HepG2 (cell line): ENCODE measurements around the gene AUTS2. TPM values are rescaled to one million over a fixed set of nuclear protein-coding genes. Genes with fewer than 3 reads are reported as not detected.

ENCODE experiments used
- ATAC-seq: fragments of 200-7000 bp; cut with Tn5 transposase; 3 replicates; pipeline ENCODE4 v1.9.1; 2020; ENCODE audit warnings: mild to moderate bottlenecking, moderate library complexity
- BruUV-seq: library from RNA; stranded (reverse); fragments of 400-500 nt; replicated peaks from 2 replicates; lab custom pipeline; 2021; lab: Mats Ljungman, UMichigan
- CTCF ChIA-PET: fragments of 300-600 bp; formaldehyde crosslinking; extraction: SDS; loops from one replicate; lab custom pipeline; 2021; ENCODE audit warnings: low total read pairs, inconsistent platforms, low intra/inter-chr PET ratio; lab: Yijun Ruan, JAX
- POLR2A ChIA-PET: fragments of 350-600 bp; sonication (Branson Sonifier 250); formaldehyde crosslinking; loops from one replicate; lab custom pipeline; 2020; ENCODE audit warnings: antibody characterized with exemption, inconsistent platforms; lab: Yijun Ruan, JAX
- DNase-seq: peaks from one replicate; pipeline ENCODE4 v3.0.0-alpha.2; 2015; ENCODE audit warnings: low spot score
- FAIRE-seq: peaks from 3 replicates; lab custom pipeline; 2011; peaks lifted over from hg19 to GRCh38; lab: Jason Lieb, UNC
- H2AFZ ChIP-seq: one replicate; pipeline ENCODE4 v1.6.1; 2011; ENCODE audit warnings: low read length, inconsistent platforms
- H3K27ac ChIP-seq: fragments of 300-600 bp; 3 replicates; pipeline ENCODE4 v1.8.0; 2011; ENCODE audit warnings: mixed run types, mild to moderate bottlenecking, mixed read lengths, low read length, inconsistent platforms; ENCODE audit not compliant: insufficient read depth; ENCODE audit errors: extremely low read length
- H3K27me3 ChIP-seq, 2 experiments: fragments of 200-600 bp in 1 of 2; 2 replicates in 1 of 2; 3 replicates in 1 of 2; pipeline versions ENCODE4 v1.6.0 to v1.8.0; 2011; ENCODE audit warnings: low read length in 2 of 2, mild to moderate bottlenecking in 2 of 2, moderate library complexity in 2 of 2, inconsistent platforms in 1 of 2; ENCODE audit not compliant: insufficient read depth in 2 of 2, control insufficient read depth in 1 of 2
- H3K36me3 ChIP-seq, 2 experiments: fragments of 200-600 bp in 1 of 2; replicated peaks in 1 of 2; 2 replicates in 1 of 2; 3 replicates in 1 of 2; pipeline versions ENCODE4 v1.5.1 to v1.8.0; 2011; ENCODE audit warnings: low read length in 2 of 2, inconsistent platforms in 1 of 2; ENCODE audit not compliant: insufficient read depth in 2 of 2, control insufficient read depth in 1 of 2
- H3K4me1 ChIP-seq: 2 replicates; pipeline ENCODE4 v1.5.1; 2012; ENCODE audit warnings: low read length, inconsistent platforms; ENCODE audit not compliant: insufficient read depth
- H3K4me2 ChIP-seq: 2 replicates; pipeline ENCODE4 v1.6.0; 2011; ENCODE audit warnings: low read depth, low read length, inconsistent platforms
- H3K4me3 ChIP-seq, 3 experiments: fragments of 200-600 bp in 1 of 3; sonication (generic), shearing (Covaris generic) in 1 of 3; replicated peaks in 1 of 3; 2 replicates each; pipeline ENCODE4 v1.5.1; 2011 to 2016; ENCODE audit warnings: low read length in 3 of 3, inconsistent platforms in 2 of 3, low read depth in 2 of 3, mild to moderate bottlenecking in 2 of 3, control low read depth in 1 of 3, mixed read lengths in 1 of 3; ENCODE audit not compliant: insufficient read depth in 1 of 3
- H3K79me2 ChIP-seq: one replicate; pipeline ENCODE4 v1.6.1; 2011; ENCODE audit warnings: low read length, inconsistent platforms; ENCODE audit not compliant: insufficient read depth
- H3K9ac ChIP-seq: 2 replicates; pipeline ENCODE4 v1.6.0; 2011; ENCODE audit warnings: mild to moderate bottlenecking, low read depth, low read length, inconsistent platforms; ENCODE audit not compliant: insufficient read depth
- H3K9me3 ChIP-seq: 2 replicates; pipeline ENCODE4 v1.5.1; 2012; ENCODE audit warnings: mild to moderate bottlenecking, low read length
- H4K20me1 ChIP-seq: 2 replicates; pipeline ENCODE4 v1.6.0; 2011; ENCODE audit warnings: inconsistent platforms, mild to moderate bottlenecking, low read length, moderate library complexity; ENCODE audit not compliant: insufficient read depth
- ATF7-NPFF ChIP-seq: sonication (generic); formaldehyde crosslinking; IDR thresholded peaks from 2 replicates; pipeline ENCODE4 v1.8.1; 2023; ENCODE audit warnings: mild to moderate bottlenecking, low read depth, missing genetic modification reagents, moderate library complexity
- FLYWCH1 ChIP-seq: sonication (generic); formaldehyde crosslinking; IDR thresholded peaks from 2 replicates; pipeline ENCODE4 v1.8.1; 2023; ENCODE audit warnings: mild to moderate bottlenecking, missing genetic modification reagents
- RBM22 ChIP-seq: fragments of 200-400 bp; formaldehyde crosslinking; optimal IDR thresholded peaks from 2 replicates; pipeline ENCODE3; 2017; ENCODE audit warnings: mild to moderate bottlenecking, low read length, moderate library complexity
- SP140L ChIP-seq: sonication (generic); formaldehyde crosslinking; IDR thresholded peaks from 2 replicates; pipeline ENCODE4 v1.4.0; 2020; ENCODE audit warnings: missing genetic modification reagents, borderline replicate concordance
- TEAD3 ChIP-seq: optimal IDR thresholded peaks from 2 replicates; pipeline ENCODE3; 2016; ENCODE audit warnings: borderline replicate concordance
- ZNF205 ChIP-seq: IDR thresholded peaks from 2 replicates; pipeline ENCODE4 v1.6.1; 2018; ENCODE audit warnings: missing biosample characterization, missing genetic modification reagents
- ZNF234 ChIP-seq: sonication (generic); formaldehyde crosslinking; conservative IDR thresholded peaks from 2 replicates; pipeline ENCODE4 v1.5.1; 2020; ENCODE audit warnings: mild to moderate bottlenecking, missing genetic modification reagents
- ZNF547 ChIP-seq: sonication (generic); formaldehyde crosslinking; IDR thresholded peaks from 2 replicates; pipeline ENCODE4 v1.5.1; 2020; ENCODE audit warnings: mild to moderate bottlenecking, missing genetic modification reagents
- ZNF558 ChIP-seq: sonication (generic); formaldehyde crosslinking; IDR thresholded peaks from 2 replicates; pipeline ENCODE4 v1.9.0; 2022; ENCODE audit warnings: mild to moderate bottlenecking, missing genetic modification reagents, borderline replicate concordance
- ZNF737 ChIP-seq: sonication (generic); formaldehyde crosslinking; IDR thresholded peaks from 2 replicates; pipeline ENCODE4 v1.5.0; 2020; ENCODE audit warnings: missing genetic modification reagents, mild to moderate bottlenecking, borderline replicate concordance
- ZNF891 ChIP-seq: sonication (generic); formaldehyde crosslinking; IDR thresholded peaks from 2 replicates; pipeline ENCODE4 v1.5.0; 2020; ENCODE audit warnings: mild to moderate bottlenecking, missing genetic modification reagents
- WGBS: methylation state at CpG from one replicate; pipeline ENCODE4 v1.1.6; 2017; ENCODE audit warnings: low lambda C conversion rate; 5-methylcytosine and 5-hydroxymethylcytosine counted together
- in situ Hi-C: cut with HindIII; loops from 2 replicates; pipeline ENCODE4 v1.10.0; 2017; ENCODE audit warnings: low pct_unique_long_range_greater_than_20kb; ENCODE audit not compliant: extremely low pct_ligation_motif_present
- intact Hi-C: fragments of 100-400 bp; cut with micrococcal nuclease; formaldehyde crosslinking; loops from one replicate; pipeline ENCODE4 v1.10.0; 2022; ENCODE audit not compliant: unreplicated experiment
- polyA plus RNA-seq, 8 experiments: library from polyadenylated mRNA; depleted of rRNA in 3 of 8; stranded (reverse) in 7 of 8; unstranded in 1 of 8; fragments of >200 nt; fragmentation: Illumina TruSeq in 4 of 8; extraction: Trizol in 4 of 8; gene quantifications; 2 replicates each; pipeline versions ENCODE4 v1.2.1 to v1.2.3, GENCODE V29; 2011 to 2016; ENCODE audit warnings: low read depth in 4 of 8, missing spikeins in 1 of 8, mixed read lengths in 1 of 8; ENCODE audit not compliant: insufficient read depth in 1 of 8
- total RNA-seq, 5 experiments: library from RNA; depleted of rRNA; stranded (reverse); fragments of >200 nt; fragmentation: Illumina TruSeq; extraction: Trizol; gene quantifications; 2 replicates each; pipeline ENCODE4 v1.2.3, GENCODE V29; 2016; ENCODE audit warnings: low read depth in 1 of 5
- TF ChIP-seq, protein P1 (sequence below): sonication (generic); formaldehyde crosslinking; IDR thresholded peaks from 2 replicates; pipeline ENCODE4 v1.4.0; 2020; ENCODE audit warnings: missing genetic modification reagents
- TF ChIP-seq, protein P2 (sequence below): IDR thresholded peaks from 2 replicates; pipeline ENCODE4 v1.6.1; 2016; ENCODE audit warnings: control low read depth
- TF ChIP-seq, protein P3 (sequence below): sonication (generic); formaldehyde crosslinking; IDR thresholded peaks from 2 replicates; pipeline ENCODE4 v1.5.1; 2020; ENCODE audit warnings: mild to moderate bottlenecking, missing genetic modification reagents, moderate library complexity

AUTS2 gene
- total and polyA plus RNA-seq, 2 of the 13 experiments (the other 11 are each of a cell fraction or from before 2014, with no cell fraction given), result 0.38 TPM; not detected in 1

DNA sequence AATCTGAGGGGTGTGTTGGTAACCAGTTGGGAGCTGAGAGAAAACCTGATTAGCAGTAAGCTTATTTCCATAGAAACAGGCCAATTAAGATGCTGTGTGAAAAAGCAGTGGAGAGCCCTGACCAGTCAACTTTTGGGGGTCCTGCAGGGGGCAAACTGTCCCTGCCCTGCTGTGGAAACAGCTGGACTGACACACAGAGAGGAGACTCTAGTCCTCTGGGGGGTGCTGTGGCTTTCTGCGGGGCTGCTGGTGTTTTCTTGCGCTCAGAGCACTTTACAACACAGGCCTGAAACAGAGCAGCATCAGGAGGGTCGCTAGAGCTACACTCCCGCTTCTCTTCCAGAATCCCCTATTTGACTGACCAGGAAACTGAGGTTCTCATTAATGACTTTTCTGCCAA is 986.8 kb downstream of the AUTS2 start (continued):
- TF ChIP-seq, protein P1, sequence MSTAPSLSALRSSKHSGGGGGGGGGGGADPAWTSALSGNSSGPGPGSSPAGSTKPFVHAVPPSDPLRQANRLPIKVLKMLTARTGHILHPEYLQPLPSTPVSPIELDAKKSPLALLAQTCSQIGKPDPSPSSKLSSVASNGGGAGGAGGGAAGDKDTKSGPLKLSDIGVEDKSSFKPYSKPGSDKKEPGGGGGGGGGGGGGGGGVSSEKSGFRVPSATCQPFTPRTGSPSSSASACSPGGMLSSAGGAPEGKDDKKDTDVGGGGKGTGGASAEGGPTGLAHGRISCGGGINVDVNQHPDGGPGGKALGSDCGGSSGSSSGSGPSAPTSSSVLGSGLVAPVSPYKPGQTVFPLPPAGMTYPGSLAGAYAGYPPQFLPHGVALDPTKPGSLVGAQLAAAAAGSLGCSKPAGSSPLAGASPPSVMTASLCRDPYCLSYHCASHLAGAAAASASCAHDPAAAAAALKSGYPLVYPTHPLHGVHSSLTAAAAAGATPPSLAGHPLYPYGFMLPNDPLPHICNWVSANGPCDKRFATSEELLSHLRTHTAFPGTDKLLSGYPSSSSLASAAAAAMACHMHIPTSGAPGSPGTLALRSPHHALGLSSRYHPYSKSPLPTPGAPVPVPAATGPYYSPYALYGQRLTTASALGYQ (CRISPR knock-in tag), result no peak
- TF ChIP-seq ZNF891 (no peak), ZNF234 (no peak)
- TF ChIP-seq, protein P2, sequence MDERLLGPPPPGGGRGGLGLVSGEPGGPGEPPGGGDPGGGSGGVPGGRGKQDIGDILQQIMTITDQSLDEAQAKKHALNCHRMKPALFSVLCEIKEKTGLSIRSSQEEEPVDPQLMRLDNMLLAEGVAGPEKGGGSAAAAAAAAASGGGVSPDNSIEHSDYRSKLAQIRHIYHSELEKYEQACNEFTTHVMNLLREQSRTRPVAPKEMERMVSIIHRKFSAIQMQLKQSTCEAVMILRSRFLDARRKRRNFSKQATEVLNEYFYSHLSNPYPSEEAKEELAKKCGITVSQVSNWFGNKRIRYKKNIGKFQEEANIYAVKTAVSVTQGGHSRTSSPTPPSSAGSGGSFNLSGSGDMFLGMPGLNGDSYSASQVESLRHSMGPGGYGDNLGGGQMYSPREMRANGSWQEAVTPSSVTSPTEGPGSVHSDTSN (CRISPR knock-in tag), result no peak

DNA sequence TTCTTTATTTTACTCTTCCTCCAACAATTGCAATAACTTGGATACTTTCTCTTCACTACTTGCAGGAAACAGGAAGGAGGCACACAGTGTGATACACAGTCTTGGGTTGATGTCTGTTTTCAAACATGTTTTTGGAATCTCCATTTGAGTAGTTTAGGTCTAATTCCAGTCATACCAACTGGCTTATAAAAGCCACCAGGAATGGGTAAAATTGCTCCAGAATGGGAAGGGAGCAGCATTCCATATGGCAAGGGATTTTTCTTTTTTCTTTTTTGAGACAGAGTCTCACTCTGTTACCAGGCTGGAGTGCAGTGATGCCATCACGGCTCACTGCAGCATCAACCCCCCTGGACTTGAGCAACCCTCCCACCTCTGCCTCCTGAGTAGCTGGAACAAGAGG is 988.5 kb downstream of the AUTS2 start:
- no peaks in the 10 kb centered on the region for H4K20me1 ChIP-seq
- H3K9me3 ChIP-seq, result no peaks in the 10 kb centered on the region
- H3K79me2 ChIP-seq, result no peaks in the 10 kb centered on the region
- ChIA-PET CTCF (no interaction called here), POLR2A (no interaction called here)
- no peaks in the 10 kb centered on the region; a peak in 1 of 5 replicates for H3K27me3 ChIP-seq
- no peaks in the 10 kb centered on the region for H3K36me3 ChIP-seq
- H3K9ac ChIP-seq, result no peak overlapping the region
- H3K4me3 ChIP-seq, result no peak overlapping the region
- no peak for DNase-seq
- no peak for FAIRE-seq
- intact Hi-C loops (no loop called here), in situ Hi-C loops (no loop called here)
- no TSS peak for BruUV-seq
- no peak overlapping the region for H3K4me2 ChIP-seq
- ATAC-seq, result no peak
- WGBS, result 10% methylated on average over 1 of the region's 1 CpG
- H3K27ac ChIP-seq, result no peak overlapping the region
- TF ChIP-seq TEAD3 (CRISPR knock-in tag) (no peak), ZNF547 (no peak), FLYWCH1 (CRISPR knock-in tag) (no peak), ZNF205 (no peak), SP140L (no peak), RBM22 (no peak), ZNF737 (CRISPR knock-in tag) (no peak), ZNF558 (CRISPR knock-in tag) (no peak), ATF7-NPFF (no peak)
- TF ChIP-seq, protein P3, sequence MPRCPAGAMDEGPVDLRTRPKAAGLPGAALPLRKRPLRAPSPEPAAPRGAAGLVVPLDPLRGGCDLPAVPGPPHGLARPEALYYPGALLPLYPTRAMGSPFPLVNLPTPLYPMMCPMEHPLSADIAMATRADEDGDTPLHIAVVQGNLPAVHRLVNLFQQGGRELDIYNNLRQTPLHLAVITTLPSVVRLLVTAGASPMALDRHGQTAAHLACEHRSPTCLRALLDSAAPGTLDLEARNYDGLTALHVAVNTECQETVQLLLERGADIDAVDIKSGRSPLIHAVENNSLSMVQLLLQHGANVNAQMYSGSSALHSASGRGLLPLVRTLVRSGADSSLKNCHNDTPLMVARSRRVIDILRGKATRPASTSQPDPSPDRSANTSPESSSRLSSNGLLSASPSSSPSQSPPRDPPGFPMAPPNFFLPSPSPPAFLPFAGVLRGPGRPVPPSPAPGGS, result no peak
- H2AFZ ChIP-seq, result no peak overlapping the region
- peaks cover 11% of the 10 kb centered on the region for H3K4me1 ChIP-seq
